WERI-Rb-1 (cell line): ENCODE data around the gene SIX4.

Source experiments
- DNase-seq: peaks from one replicate; pipeline ENCODE4 v3.0.0-alpha.2; 2020
- H3K27ac ChIP-seq: fragments of 250-450 bp; sonication (Bioruptor Pico); 2 replicates; pipeline ENCODE4 v1.5.1; 2020; ENCODE audit warnings: mild to moderate bottlenecking, moderate library complexity
- H3K27me3 ChIP-seq: fragments of 250-450 bp; sonication (Bioruptor Pico); 2 replicates; pipeline ENCODE4 v1.5.1; 2021; ENCODE audit warnings: mild to moderate bottlenecking, low read depth, moderate library complexity; ENCODE audit not compliant: insufficient read depth, severe bottlenecking
- H3K36me3 ChIP-seq: fragments of 250-450 bp; sonication (Bioruptor Pico); 2 replicates; pipeline ENCODE4 v1.5.1; 2020; ENCODE audit warnings: mild to moderate bottlenecking, moderate library complexity
- H3K4me3 ChIP-seq: 2 replicates; pipeline ENCODE4 v1.5.1; 2011; ENCODE audit warnings: low read depth, mild to moderate bottlenecking, control low read depth, low read length
- H3K9me3 ChIP-seq: fragments of 250-450 bp; sonication (Bioruptor Pico); 2 replicates; pipeline ENCODE4 v1.5.1; 2021; ENCODE audit warnings: mild to moderate bottlenecking, moderate library complexity; ENCODE audit not compliant: severe bottlenecking
- CTCF ChIP-seq: IDR thresholded peaks from 2 replicates; pipeline ENCODE4 v1.5.1; 2011; ENCODE audit warnings: low read depth, mild to moderate bottlenecking, control low read depth, inconsistent platforms, low read length

SIX4 gene

GRCh38 chr14:60680511-60680910 lies 43.6 kb downstream of the SIX4 start:
- no peak for DNase-seq
- no peaks in the 10 kb centered on the region for H3K36me3 ChIP-seq
- no peaks in the 10 kb centered on the region for H3K9me3 ChIP-seq
- no peaks in the 10 kb centered on the region for H3K27me3 ChIP-seq
- no peak for TF ChIP-seq CTCF
- no peak overlapping the region for H3K4me3 ChIP-seq
- H3K27ac ChIP-seq: no peak overlapping the region

GRCh38 chr14:60679566-60680258 lies 44.4 kb downstream of the SIX4 start:
- H3K9me3 ChIP-seq: no peaks in the 10 kb centered on the region
- TF ChIP-seq CTCF: no peak
- no peaks in the 10 kb centered on the region for H3K27me3 ChIP-seq
- no peaks in the 10 kb centered on the region for H3K36me3 ChIP-seq
- H3K4me3 ChIP-seq: no peak overlapping the region
- no peak for DNase-seq
- H3K27ac ChIP-seq: no peak overlapping the region

- H3K36me3 ChIP-seq: no peaks in the 10 kb centered on the region
- no peak overlapping the region for H3K4me3 ChIP-seq
- H3K27me3 ChIP-seq: no peaks in the 10 kb centered on the region
- H3K27ac ChIP-seq: no peak overlapping the region
- no peaks in the 10 kb centered on the region for H3K9me3 ChIP-seq
- no peak for DNase-seq
- TF ChIP-seq CTCF: no peak
Observed at GRCh38 chr14:60677701-60678100, 46.5 kb downstream of the SIX4 start.

- no peak overlapping the region for H3K4me3 ChIP-seq
- H3K27ac ChIP-seq: no peak overlapping the region
- H3K9me3 ChIP-seq: no peaks in the 10 kb centered on the region
- no peak for DNase-seq
- H3K36me3 ChIP-seq: no peaks in the 10 kb centered on the region
- no peak for TF ChIP-seq CTCF
- no peaks in the 10 kb centered on the region for H3K27me3 ChIP-seq
Observed at GRCh38 chr14:60670989-60671388, 53.2 kb downstream of the SIX4 start.

GRCh38 chr14:60668431-60669112 lies 55.6 kb downstream of the SIX4 start:
- H3K9me3 ChIP-seq: no peaks in the 10 kb centered on the region

More at GRCh38 chr14:60668431-60669112, 55.6 kb downstream of the SIX4 start:
- TF ChIP-seq CTCF: no peak
- Histone ChIP-seq H3K27ac (no peak overlapping the region), H3K4me3 (no peak overlapping the region), H3K27me3 (no peaks in the 10 kb centered on the region), H3K36me3 (no peaks in the 10 kb centered on the region)
- DNase-seq: no peak
